ENCODE measurements around the gene SIK2. TPM values are rescaled to one million over a fixed set of nuclear protein-coding genes. Genes with fewer than 3 reads are reported as not detected.
A peak's percentile ranks its signal among the peaks of the same experiment; 100 is the strongest.

Gene SIK2
- total RNA-seq, 1 experiment from 2014 or later: 9.0 TPM

DNA sequence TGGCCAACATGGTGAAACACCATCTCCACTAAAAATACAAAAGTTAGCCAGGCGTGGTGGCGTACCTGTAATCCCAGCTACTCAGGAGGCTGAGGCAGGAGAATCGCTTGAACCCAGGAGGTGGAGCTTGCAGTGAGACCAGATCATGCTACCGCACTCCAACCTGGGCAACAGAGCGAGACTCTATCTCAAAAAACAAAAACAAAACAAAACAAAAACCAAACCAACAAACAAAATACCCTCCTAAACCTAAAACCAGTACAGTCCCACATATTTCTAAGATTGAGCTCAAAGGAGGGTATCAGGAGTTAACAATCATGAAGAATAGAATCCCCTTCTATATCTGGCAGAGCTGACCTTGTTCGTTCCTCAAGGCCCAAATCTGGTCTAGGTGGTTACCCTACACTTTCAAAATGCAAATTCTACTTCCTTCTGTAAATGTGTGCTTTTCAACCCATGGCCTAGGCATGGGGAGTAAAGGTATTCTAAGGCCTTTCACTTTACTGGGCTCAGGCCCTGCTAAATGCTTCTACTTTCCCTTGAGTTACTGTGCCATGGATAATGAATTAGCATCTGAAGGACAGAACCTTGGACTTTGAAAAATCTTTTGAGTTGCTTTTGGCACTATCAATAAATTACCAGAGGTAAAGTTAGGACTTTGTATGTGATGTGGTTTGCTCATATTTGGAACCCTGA, 174.3 kb downstream of the SIK2 start:
- Histone ChIP-seq H3K9me2 (replicated peaks; ENCODE audit: low read length) (no peaks in the 10 kb centered on the region), H3K79me2 (ENCODE audit: low read length) (no peaks in the 10 kb centered on the region), H3K9me3 (ENCODE audit: low read length) (no peaks in the 10 kb centered on the region), H3K4me3 (ENCODE audit: low read length) (no peak overlapping the region), H2AFZ (ENCODE audit: low read length) (no peak overlapping the region), H3K27ac (ENCODE audit: low read length) (no peak overlapping the region), H3K4me2 (ENCODE audit: low read length) (no peak overlapping the region), H4K20me1 (ENCODE audit: low read length) (no peaks in the 10 kb centered on the region), H3K9ac (ENCODE audit: low read length) (no peak overlapping the region), H3K27me3 (ENCODE audit: low read length) (no peaks in the 10 kb centered on the region), H3K4me1 (ENCODE audit: insufficient read depth, low read length) (no peaks in the 10 kb centered on the region), H3F3A (ENCODE audit: low read length, unreplicated experiment) (no peaks in the 10 kb centered on the region), H3K36me3 (ENCODE audit: low read depth, low read length) (no peaks in the 10 kb centered on the region)
- intact Hi-C loops (cut with micrococcal nuclease): loop anchor here (1.0 kb wide), 5 partner anchors 65 to 322 kb away; partner anchors contain the start of gene SIK2
- ChIA-PET POLR2A (ENCODE audit: unreplicated experiment) (no interaction called here), CTCF (interaction anchor here (0.5 to 1.8 kb wide), 5 partner anchors 70 to 559 kb away, joined by 3 to 10 read pairs (median 4); no protein-coding TSS in a partner anchor)
- no TSS peak for BruUV-seq (replicated peaks)
- TF ChIP-seq CTCF (conservative IDR thresholded peaks at IDR 0.05; ENCODE audit: low read depth, low read length) (no peak), EZH2phosphoT487 (IDR thresholded peaks at IDR 0.05; ENCODE audit: borderline replicate concordance, low read length) (no peak), EZH2 (IDR thresholded peaks at IDR 0.05; ENCODE audit: low read length, unreplicated experiment) (no peak)
- ATAC-seq (no peak; the same call in 1 of the 2 replicates), DNase-seq (no peak)

DNA sequence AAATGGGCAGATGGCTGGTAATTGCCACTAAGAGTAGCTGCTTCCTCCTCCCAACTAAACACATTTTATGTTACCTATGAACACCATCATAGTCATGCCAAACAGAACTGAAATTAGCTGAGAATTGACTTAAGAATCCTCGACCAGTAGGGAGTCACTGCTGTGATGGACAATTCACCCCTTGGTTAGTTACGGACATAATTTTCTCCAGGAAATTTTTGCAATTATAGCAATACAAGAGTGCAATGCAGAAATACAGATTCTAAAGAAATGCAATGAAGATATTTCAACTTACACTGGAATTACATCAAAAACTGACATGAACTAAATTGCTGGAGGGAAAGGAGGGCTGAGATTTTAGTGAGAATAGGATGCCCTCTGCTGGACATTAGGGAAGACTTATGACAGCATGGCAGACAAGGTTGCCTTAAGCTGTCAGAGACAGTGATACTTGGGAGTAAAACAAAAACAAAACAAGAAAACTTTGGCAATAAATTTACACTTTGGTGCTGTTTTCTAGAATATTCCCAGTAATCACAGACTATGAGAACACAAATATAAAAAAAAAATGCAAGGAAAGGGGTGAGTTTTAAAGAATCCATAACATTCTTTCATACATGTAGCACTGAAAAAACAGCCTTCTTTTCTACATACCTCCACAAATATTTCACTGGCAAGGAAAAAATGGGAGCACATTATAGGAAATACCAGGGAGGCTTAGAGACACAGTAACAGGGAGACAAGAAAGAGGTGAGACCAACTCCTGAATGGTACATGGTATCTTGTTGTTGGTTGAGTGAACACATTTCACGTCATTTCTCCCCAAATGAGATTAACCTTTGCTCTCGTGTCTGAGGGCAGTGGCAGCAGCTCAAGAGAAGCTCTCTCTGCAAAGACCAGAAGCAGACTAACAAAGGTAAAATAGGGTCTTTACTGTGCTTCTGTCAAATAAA, 175.1 kb downstream of the SIK2 start:
- peak; percentile 98 for ATAC-seq
- CTCF ChIA-PET: interaction anchor here (0.5 to 1.8 kb wide), 6 partner anchors 13 to 191 kb away, joined by 3 to 10 read pairs (median 3); no protein-coding TSS in a partner anchor
- H4K20me1 ChIP-seq (ENCODE audit: low read length): no peaks in the 10 kb centered on the region
- H3K79me2 ChIP-seq (ENCODE audit: low read length): no peaks in the 10 kb centered on the region
- no peak overlapping the region for H3K4me2 ChIP-seq (ENCODE audit: low read length)
- H3K9ac ChIP-seq (ENCODE audit: low read length): no peak overlapping the region
- H3K27me3 ChIP-seq (ENCODE audit: low read length): no peaks in the 10 kb centered on the region
- POLR2A ChIA-PET (ENCODE audit: unreplicated experiment): no interaction called here
- no peak overlapping the region for H3K4me3 ChIP-seq (ENCODE audit: low read length)
- no peaks in the 10 kb centered on the region for H3F3A ChIP-seq (ENCODE audit: low read length, unreplicated experiment)
- no peaks in the 10 kb centered on the region for H3K36me3 ChIP-seq (ENCODE audit: low read depth, low read length)
- H3K4me1 ChIP-seq (ENCODE audit: insufficient read depth, low read length): no peaks in the 10 kb centered on the region
- no TSS peak for BruUV-seq (replicated peaks)
- intact Hi-C loops (cut with micrococcal nuclease): loop anchor here (1.0 kb wide), 5 partner anchors 64 to 323 kb away; partner anchors contain the start of gene SIK2
- no peaks in the 10 kb centered on the region for H3K9me3 ChIP-seq (ENCODE audit: low read length)
- H2AFZ ChIP-seq (ENCODE audit: low read length): no peak overlapping the region
- DNase-seq: peak; percentile 81
- H3K27ac ChIP-seq (ENCODE audit: low read length): no peak overlapping the region
- no peaks in the 10 kb centered on the region for H3K9me2 ChIP-seq (replicated peaks; ENCODE audit: low read length)
- peak; percentile 93 for TF ChIP-seq CTCF (conservative IDR thresholded peaks at IDR 0.05; ENCODE audit: low read depth, low read length)
- no peak for TF ChIP-seq EZH2 (IDR thresholded peaks at IDR 0.05; ENCODE audit: low read length, unreplicated experiment)

Data from PC-3 (cell line).